SK-N-SH treated with all-trans-retinoic acid at 6 μM for 48 hours (cell line): ENCODE results near the gene INPP4B.

Experiments
- ARNTL ChIP-seq: fragments of 450-650 bp; formaldehyde crosslinking; IDR thresholded peaks from 2 replicates; pipeline ENCODE4 v1.5.0; 2020; ENCODE audit warnings: low read depth, mild to moderate bottlenecking, moderate library complexity, borderline replicate concordance
- CSDC2 ChIP-seq: fragments of 250-450 bp; sonication (Bioruptor Pico); IDR thresholded peaks from 2 replicates; pipeline ENCODE4 v1.5.0; 2020; ENCODE audit warnings: mild to moderate bottlenecking, moderate library complexity
- POU6F1 ChIP-seq: fragments of 250-450 bp; sonication (Bioruptor Pico); IDR thresholded peaks from 2 replicates; pipeline ENCODE4 v1.8.0; 2021; ENCODE audit warnings: low read depth, mild to moderate bottlenecking, moderate library complexity, borderline replicate concordance
- PPARA ChIP-seq: fragments of 250-450 bp; sonication (Bioruptor Pico); IDR thresholded peaks from 2 replicates; pipeline ENCODE4 v1.5.0; 2020; ENCODE audit warnings: mild to moderate bottlenecking, borderline replicate concordance
- RARB ChIP-seq: fragments of 250-450 bp; sonication (Bioruptor Pico); IDR thresholded peaks from 2 replicates; pipeline ENCODE4 v1.8.0; 2021; ENCODE audit warnings: mild to moderate bottlenecking, moderate library complexity
- SNAI2 ChIP-seq: fragments of 250-450 bp; sonication (Bioruptor Pico); IDR thresholded peaks from 2 replicates; pipeline ENCODE4 v1.5.0; 2020; ENCODE audit warnings: mild to moderate bottlenecking, moderate library complexity
- TCF4 ChIP-seq: fragments of 250-450 bp; sonication (Bioruptor Pico); IDR thresholded peaks from 2 replicates; pipeline ENCODE4 v1.8.0; 2021; ENCODE audit warnings: mild to moderate bottlenecking, moderate library complexity, borderline replicate concordance
- ZC3H10 ChIP-seq: fragments of 250-450 bp; sonication (Bioruptor Pico); IDR thresholded peaks from 2 replicates; pipeline ENCODE4 v1.5.1; 2021; ENCODE audit warnings: mild to moderate bottlenecking, moderate library complexity
- TF ChIP-seq, protein P1 (sequence below): fragments of 250-450 bp; sonication (Bioruptor Pico); IDR thresholded peaks from 2 replicates; pipeline ENCODE4 v1.8.0; 2020; ENCODE audit warnings: mild to moderate bottlenecking, moderate library complexity, borderline replicate concordance

GRCh38 chr4:142414366-142414990 lies 431.6 kb downstream of the INPP4B start:
- TF ChIP-seq, protein P1, sequence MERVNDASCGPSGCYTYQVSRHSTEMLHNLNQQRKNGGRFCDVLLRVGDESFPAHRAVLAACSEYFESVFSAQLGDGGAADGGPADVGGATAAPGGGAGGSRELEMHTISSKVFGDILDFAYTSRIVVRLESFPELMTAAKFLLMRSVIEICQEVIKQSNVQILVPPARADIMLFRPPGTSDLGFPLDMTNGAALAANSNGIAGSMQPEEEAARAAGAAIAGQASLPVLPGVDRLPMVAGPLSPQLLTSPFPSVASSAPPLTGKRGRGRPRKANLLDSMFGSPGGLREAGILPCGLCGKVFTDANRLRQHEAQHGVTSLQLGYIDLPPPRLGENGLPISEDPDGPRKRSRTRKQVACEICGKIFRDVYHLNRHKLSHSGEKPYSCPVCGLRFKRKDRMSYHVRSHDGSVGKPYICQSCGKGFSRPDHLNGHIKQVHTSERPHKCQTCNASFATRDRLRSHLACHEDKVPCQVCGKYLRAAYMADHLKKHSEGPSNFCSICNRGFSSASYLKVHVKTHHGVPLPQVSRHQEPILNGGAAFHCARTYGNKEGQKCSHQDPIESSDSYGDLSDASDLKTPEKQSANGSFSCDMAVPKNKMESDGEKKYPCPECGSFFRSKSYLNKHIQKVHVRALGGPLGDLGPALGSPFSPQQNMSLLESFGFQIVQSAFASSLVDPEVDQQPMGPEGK (CRISPR knock-in tag), result no peak
- TF ChIP-seq POU6F1 (CRISPR knock-in tag), result no peak
- TF ChIP-seq CSDC2 (CRISPR knock-in tag), result no peak
- TF ChIP-seq PPARA (CRISPR knock-in tag), result no peak
- TF ChIP-seq TCF4 (CRISPR knock-in tag), result no peak
- no peak for TF ChIP-seq SNAI2 (CRISPR knock-in tag)
- TF ChIP-seq RARB, result no peak
- TF ChIP-seq ARNTL (CRISPR knock-in tag), result no peak
- TF ChIP-seq ZC3H10 (CRISPR knock-in tag), result no peak
